MV-4-11 (cell line): ENCODE measurements around the gene ATF6.

ENCODE experiments used
- DNase-seq: peaks from one replicate; lab custom pipeline; 2025; lab: John Stamatoyannopoulos, UW

The ATF6 gene

GRCh38 chr1:161941726-161942436 is 175.8 kb downstream of the ATF6 start:
- no peak for DNase-seq

- DNase-seq = no peak
Measured at GRCh38 chr1:161943737-161944136, 177.6 kb downstream of the ATF6 start.

- DNase-seq = no peak
Measured at GRCh38 chr1:161944381-161944780, 178.3 kb downstream of the ATF6 start.

- DNase-seq = no peak
Measured at GRCh38 chr1:161945306-161946060, 179.4 kb downstream of the ATF6 start.

GRCh38 chr1:161946071-161946987 is 180.2 kb downstream of the ATF6 start:
- DNase-seq = no peak

- DNase-seq = no peak
Measured at GRCh38 chr1:161948435-161948834, 182.3 kb downstream of the ATF6 start.

- DNase-seq = no peak
Measured at GRCh38 chr1:161949548-161949947, 183.4 kb downstream of the ATF6 start.

- no peak for DNase-seq
Measured at GRCh38 chr1:161950377-161950776, 184.3 kb downstream of the ATF6 start.

- DNase-seq = no peak
Measured at GRCh38 chr1:161951646-161952045, 185.5 kb downstream of the ATF6 start.

- DNase-seq = peak; percentile 76
Measured at GRCh38 chr1:161952607-161953172, 186.6 kb downstream of the ATF6 start.

- DNase-seq = no peak
Measured at GRCh38 chr1:161953256-161953920, 187.3 kb downstream of the ATF6 start.

GRCh38 chr1:161954050-161954449 is 187.9 kb downstream of the ATF6 start:
- peak; percentile 55 for DNase-seq

- DNase-seq = no peak
Measured at GRCh38 chr1:161954466-161954865, 188.3 kb downstream of the ATF6 start.

- no peak for DNase-seq
Measured at GRCh38 chr1:161955606-161956005, 189.5 kb downstream of the ATF6 start.

- DNase-seq = peak; percentile 16
Measured at GRCh38 chr1:161956097-161956496, 190.0 kb downstream of the ATF6 start.

GRCh38 chr1:161956930-161957329 is 190.8 kb downstream of the ATF6 start:
- no peak for DNase-seq

- no peak for DNase-seq
Measured at GRCh38 chr1:161958425-161958824, 192.3 kb downstream of the ATF6 start.

- DNase-seq = peak; percentile 44
Measured at GRCh38 chr1:161962091-161962887, 196.2 kb downstream of the ATF6 start.

GRCh38 chr1:161966067-161966466 is 199.9 kb downstream of the ATF6 start:
- DNase-seq = no peak

- DNase-seq = no peak
Measured at GRCh38 chr1:161970036-161970435, 203.9 kb downstream of the ATF6 start.

GRCh38 chr1:161970633-161971032 is 204.5 kb downstream of the ATF6 start:
- no peak for DNase-seq
